Astrocyte of the cerebellum (primary cell): Measurements from ENCODE around the gene PRKCZ.

Experiments used
- DNase-seq: peaks from one replicate; pipeline ENCODE4 v3.0.0-alpha.2; 2011; ENCODE audit warnings: low read depth
- H3K4me3 ChIP-seq: 2 replicates; pipeline ENCODE4 v1.5.1; 2011; ENCODE audit warnings: mild to moderate bottlenecking, low read depth, low read length, moderate library complexity
- CTCF ChIP-seq: IDR thresholded peaks from 2 replicates; pipeline ENCODE4 v1.5.1; 2012; ENCODE audit warnings: low read length, low read depth, moderate library complexity, mild to moderate bottlenecking; ENCODE audit errors: missing control alignments
- in situ Hi-C: cut with HindIII; loops from 2 replicates; pipeline ENCODE4 v1.10.0; 2017; ENCODE audit warnings: low sequenced_read_pairs

The PRKCZ gene

GRCh38 chr1:2024451-2024850, 25.8 kb upstream of the PRKCZ start:
- DNase-seq = no peak
- in situ Hi-C loops = no loop called here
- H3K4me3 ChIP-seq = no peak overlapping the region
- no peak for TF ChIP-seq CTCF

- no peak overlapping the region for H3K4me3 ChIP-seq
- in situ Hi-C loops = loop anchor here (5.0 kb wide), 1 partner anchor 33 kb away; no protein-coding TSS in a partner anchor
- TF ChIP-seq CTCF = no peak
- no peak for DNase-seq
Measured at GRCh38 chr1:2024887-2025286, 25.3 kb upstream of the PRKCZ start.

- in situ Hi-C loops = loop anchor here (5.0 kb wide), 1 partner anchor 33 kb away; no protein-coding TSS in a partner anchor
- DNase-seq = no peak
- TF ChIP-seq CTCF = no peak
- no peak overlapping the region for H3K4me3 ChIP-seq
Measured at GRCh38 chr1:2025491-2025981, 24.7 kb upstream of the PRKCZ start.

DNA sequence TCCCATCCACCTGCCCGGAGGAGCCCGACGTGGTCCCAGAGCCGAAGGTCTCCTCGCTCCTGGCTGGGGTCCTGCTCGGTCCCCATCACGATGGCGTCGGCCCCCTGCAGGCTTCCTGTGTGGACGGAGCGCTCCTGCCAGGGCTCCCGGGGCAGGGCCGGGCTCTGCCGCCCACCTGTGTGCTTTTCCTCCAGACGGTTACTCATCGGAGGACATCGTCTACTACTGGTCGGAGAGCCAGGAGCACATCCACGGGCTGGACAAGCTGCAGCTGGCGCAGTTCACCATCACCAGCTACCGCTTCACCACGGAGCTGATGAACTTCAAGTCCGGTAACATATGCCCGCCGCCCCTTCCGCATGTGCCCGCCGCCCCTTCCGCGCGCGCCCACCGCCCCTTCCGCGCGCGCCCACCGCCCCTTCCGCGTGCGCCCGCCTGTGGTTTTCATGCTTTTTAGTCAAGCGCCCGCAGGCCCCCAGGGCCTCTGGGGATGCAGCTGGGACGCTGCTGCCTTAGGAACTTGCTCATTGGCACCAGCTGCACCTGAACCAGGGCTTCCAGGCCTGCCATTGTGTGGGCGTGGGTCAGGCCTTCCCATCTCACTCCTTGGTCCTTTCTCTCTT, 22.1 kb upstream of the PRKCZ start:
- no peak for TF ChIP-seq CTCF
- DNase-seq = no peak
- in situ Hi-C loops = loop anchor here (5.0 kb wide), 1 partner anchor 36 kb away; no protein-coding TSS in a partner anchor
- H3K4me3 ChIP-seq = no peak overlapping the region

DNA sequence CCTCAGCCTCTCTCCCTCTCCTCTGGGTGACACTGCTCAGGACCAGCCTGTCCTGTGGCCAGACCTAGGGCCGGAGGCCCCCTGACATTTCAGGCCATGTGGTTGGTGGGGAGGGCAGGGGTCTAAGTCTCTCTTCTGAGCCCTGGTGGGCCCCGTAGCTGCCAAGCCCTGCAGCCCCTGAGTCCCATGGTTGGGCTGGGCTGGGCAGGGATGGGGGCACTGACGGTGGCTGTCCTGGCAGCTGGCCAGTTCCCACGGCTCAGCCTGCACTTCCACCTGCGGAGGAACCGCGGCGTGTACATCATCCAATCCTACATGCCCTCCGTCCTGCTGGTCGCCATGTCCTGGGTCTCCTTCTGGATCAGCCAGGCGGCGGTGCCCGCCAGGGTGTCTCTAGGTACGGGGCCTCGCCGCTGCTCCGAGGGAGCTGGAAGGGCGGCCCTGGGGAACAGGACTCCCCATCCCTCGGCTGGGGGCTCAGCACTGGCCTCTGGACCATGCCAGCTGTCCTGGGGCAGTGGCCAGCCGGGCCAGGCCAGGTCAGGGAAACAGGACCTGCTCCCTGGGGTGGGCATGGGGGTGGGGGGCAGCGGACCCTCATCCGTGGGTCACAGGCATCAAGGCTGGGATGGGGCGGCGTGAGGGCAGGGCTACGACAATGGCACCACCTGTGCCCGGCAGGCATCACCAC, 21.2 kb upstream of the PRKCZ start:
- no peak for DNase-seq
- no peak for TF ChIP-seq CTCF
- in situ Hi-C loops = loop anchor here (5.0 kb wide), 1 partner anchor 37 kb away; no protein-coding TSS in a partner anchor
- no peak overlapping the region for H3K4me3 ChIP-seq

DNA sequence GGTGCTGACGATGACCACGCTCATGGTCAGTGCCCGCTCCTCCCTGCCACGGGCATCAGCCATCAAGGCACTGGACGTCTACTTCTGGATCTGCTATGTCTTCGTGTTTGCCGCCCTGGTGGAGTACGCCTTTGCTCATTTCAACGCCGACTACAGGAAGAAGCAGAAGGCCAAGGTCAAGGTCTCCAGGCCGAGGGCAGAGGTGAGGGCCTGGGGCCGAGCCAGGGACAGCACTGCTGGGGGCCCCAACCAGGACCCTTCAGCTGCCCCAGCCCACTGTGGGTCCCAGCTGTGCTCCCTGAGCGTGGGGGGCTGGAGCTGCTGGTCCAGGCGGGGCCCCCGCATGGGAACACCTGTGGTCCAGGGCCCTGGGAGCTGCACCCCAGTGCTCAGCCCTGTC, 20.6 kb upstream of the PRKCZ start:
- TF ChIP-seq CTCF = no peak
- no peak overlapping the region for H3K4me3 ChIP-seq
- in situ Hi-C loops = loop anchor here (5.0 kb wide), 1 partner anchor 37 kb away; no protein-coding TSS in a partner anchor

More for the DNA sequence above, 20.6 kb upstream of the PRKCZ start:
- DNase-seq = no peak
